GM21381 (cell line): ENCODE measurements around the gene ITGB3.
A peak's percentile ranks its signal among the peaks of the same experiment; 100 is the strongest.

Experiments
- ATAC-seq: cut with Tn5 transposase; IDR thresholded peaks from one replicate; pipeline ENCODE4 v1.9.1; 2021; ENCODE audit warnings: mild to moderate bottlenecking, moderate library complexity; ENCODE audit not compliant: unreplicated experiment

Gene ITGB3

GRCh38 chr17:47274319-47275069, 20.9 kb downstream of the ITGB3 start:
- ATAC-seq, result no peak

DNA sequence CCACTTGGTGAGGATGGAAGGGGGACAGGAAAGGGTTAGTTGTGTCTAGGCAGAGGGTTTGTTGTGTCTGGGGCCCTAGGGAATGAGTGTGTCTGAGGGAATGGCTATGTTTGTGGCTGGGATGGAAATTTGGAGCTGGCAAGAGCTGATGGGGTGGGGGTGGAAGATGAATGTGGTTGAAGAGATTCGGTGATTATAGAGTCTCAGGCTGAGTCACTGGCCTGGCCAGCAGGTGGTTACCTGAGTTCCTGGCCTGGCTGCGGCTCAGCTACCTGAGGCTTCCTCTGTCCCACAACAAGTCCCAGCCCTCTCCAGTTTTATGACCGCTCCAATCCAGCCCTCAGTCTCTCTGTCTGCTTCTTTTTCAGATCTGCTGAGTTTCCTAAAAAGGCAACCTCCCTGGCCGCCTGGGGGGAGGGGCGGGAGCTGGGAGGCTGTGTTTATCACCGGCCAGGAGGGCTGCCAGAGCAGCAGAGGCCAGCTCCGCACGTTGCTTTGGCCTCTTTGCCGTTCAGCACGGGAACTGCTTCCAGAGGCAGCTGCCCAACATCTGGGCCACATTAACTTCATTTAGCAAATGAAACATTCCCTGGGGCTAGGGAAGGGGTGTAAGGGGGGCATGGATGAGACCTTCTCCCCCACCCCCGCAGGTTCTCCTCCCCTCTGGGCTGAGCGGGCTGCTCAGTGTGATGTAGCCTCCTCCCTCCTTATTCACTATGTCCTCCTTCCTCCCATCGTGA, 21.8 kb downstream of the ITGB3 start:
- no peak for ATAC-seq

DNA sequence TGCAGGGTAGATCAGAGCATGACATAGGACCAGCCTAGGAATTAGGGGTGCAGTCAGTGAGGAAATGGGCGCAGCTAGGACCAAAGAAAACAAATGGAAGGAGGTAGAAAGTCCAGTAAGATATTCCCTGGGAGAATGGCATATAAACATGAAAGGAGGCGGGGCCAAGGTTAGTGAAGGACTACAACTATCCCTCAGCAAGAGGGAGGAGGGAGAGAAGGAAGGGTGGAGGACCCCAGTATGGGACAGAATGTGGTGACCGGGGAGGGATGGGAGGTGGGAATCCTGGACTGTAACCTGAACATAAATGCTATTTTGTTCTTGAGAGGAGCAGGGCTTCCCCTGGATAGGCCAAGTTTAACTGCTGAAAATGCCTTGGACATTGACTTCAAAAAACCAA, 22.8 kb downstream of the ITGB3 start:
- no peak for ATAC-seq

- ATAC-seq, result no peak
Measured at GRCh38 chr17:47276868-47277267, 23.2 kb downstream of the ITGB3 start.

DNA sequence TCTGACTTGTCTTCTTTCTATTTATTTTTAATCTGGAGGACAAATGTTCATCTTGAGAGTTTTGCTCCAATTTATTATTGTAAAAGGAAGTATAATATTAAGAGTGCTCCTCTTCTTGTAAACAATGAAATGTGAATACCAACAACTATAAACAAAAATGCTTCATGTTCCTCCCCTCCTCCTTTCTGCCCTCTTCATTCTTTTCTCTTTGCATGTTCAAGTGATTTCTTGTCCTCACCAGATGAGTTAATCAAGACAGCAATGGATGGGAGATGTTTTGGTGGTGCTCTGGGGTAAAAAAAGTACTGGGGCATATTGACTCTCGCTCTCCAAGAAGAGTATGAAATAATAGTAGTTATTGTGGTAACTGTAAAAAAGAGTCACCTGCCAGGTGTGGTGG, 24.3 kb downstream of the ITGB3 start:
- ATAC-seq, result no peak

- peak; percentile 7 for ATAC-seq
Measured at GRCh38 chr17:47278561-47278960, 24.9 kb downstream of the ITGB3 start.

- peak; percentile 65 for ATAC-seq
Measured at GRCh38 chr17:47279062-47279801, 25.6 kb downstream of the ITGB3 start.

GRCh38 chr17:47280072-47280811, 26.6 kb downstream of the ITGB3 start:
- no peak for ATAC-seq

GRCh38 chr17:47281216-47281615, 27.6 kb downstream of the ITGB3 start:
- ATAC-seq, result no peak

DNA sequence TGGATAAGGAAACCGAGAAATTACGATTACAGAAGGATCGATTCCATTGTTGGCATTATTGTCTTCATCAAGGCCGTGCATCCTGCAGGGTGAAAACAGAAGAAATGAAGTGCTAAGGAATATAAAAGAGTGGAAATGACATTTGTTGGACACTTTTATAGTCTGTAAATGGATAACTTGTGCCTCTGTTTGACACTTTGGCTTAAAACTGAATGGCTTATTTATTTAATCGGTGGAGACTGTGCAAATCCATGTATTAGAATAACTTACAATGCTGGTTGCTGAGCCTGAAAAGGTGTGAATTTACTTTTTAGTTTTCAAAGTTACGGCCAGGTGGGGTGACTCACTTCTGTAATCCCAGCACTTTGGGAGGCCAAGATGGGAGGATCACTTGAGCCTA, 31.4 kb downstream of the ITGB3 start:
- no peak for ATAC-seq

GRCh38 chr17:47286198-47286914, 32.7 kb downstream of the ITGB3 start:
- ATAC-seq, result peak; percentile 56

- ATAC-seq, result no peak
Measured at GRCh38 chr17:47287068-47287467, 33.4 kb downstream of the ITGB3 start.

DNA sequence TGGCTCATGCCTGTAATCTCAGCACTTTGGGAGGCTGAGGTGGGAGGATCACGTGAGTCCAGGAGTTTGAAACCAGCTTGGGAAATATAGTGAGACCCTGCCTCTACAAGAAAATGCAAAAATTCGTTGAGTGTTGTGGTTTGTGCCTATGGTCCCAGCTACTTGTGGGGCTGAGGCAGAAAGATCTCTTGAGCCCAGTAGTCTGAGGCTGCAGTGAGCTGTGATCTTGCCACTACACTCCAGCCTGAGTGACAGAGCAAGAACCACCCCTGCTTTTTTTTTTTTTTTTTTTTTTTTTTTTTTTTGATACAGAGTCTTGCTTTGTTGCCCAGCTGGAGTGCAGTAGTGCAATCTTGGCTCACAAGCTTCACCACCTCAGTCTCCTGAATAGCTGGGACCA, 34.0 kb downstream of the ITGB3 start:
- ATAC-seq, result no peak

DNA sequence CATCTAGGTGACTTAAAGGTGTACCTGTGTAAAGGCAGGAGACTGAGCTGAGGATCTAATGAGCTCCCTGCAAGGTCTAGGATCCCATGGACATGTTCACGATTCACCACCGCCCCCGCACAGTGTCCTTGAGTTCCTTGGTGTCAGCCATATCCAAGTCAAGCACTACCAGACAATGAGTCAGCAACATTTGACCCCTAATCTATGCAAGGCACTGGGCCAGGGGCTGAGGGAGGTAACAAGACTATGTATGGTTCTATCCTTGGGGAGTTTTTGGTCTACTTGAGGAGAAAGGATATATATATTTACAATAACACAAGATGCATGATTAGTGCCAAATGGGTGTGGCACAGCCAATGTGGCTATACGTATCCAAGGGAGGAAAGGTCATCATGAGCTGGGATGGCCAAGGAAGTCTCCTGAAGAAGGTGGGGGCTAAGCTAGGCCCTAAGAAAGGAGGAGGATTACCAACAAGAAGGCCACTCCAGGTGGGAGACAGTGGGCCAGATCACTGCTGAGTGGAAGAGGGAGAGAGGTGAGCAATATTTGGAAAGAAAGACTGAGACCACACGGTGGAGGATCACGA, 35.0 kb downstream of the ITGB3 start:
- ATAC-seq, result no peak

DNA sequence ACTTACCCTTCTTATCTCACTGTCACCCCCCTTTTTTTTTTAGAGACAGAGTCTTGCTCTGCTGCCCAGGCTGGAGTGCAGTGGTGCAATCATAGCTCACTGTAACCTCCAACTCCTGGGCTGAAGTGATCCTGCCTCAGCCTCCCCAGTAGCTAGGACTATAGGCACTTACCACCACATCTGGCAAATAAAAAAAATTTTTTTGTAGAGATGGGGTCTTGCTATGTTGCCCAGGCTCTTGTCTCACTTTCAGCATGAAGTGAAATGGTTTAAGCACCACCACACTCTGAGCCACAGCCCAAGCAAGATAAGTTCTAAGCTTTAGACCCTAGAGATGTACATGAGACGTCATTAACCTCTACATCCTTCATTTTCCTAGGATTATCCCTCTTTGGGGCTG, 35.7 kb downstream of the ITGB3 start:
- no peak for ATAC-seq

GRCh38 chr17:47290870-47291241, 37.2 kb downstream of the ITGB3 start:
- no peak for ATAC-seq

- ATAC-seq, result no peak
Measured at GRCh38 chr17:47291242-47291873, 37.7 kb downstream of the ITGB3 start.

- no peak for ATAC-seq
Measured at GRCh38 chr17:47292206-47292605, 38.6 kb downstream of the ITGB3 start.

- no peak for ATAC-seq
Measured at GRCh38 chr17:47295037-47295873, 41.6 kb downstream of the ITGB3 start.
